ENCODE data around the gene NPAP1. TPM values are rescaled to one million over a fixed set of nuclear protein-coding genes. Genes with fewer than 3 reads are reported as not detected.

Gene NPAP1, protein sequence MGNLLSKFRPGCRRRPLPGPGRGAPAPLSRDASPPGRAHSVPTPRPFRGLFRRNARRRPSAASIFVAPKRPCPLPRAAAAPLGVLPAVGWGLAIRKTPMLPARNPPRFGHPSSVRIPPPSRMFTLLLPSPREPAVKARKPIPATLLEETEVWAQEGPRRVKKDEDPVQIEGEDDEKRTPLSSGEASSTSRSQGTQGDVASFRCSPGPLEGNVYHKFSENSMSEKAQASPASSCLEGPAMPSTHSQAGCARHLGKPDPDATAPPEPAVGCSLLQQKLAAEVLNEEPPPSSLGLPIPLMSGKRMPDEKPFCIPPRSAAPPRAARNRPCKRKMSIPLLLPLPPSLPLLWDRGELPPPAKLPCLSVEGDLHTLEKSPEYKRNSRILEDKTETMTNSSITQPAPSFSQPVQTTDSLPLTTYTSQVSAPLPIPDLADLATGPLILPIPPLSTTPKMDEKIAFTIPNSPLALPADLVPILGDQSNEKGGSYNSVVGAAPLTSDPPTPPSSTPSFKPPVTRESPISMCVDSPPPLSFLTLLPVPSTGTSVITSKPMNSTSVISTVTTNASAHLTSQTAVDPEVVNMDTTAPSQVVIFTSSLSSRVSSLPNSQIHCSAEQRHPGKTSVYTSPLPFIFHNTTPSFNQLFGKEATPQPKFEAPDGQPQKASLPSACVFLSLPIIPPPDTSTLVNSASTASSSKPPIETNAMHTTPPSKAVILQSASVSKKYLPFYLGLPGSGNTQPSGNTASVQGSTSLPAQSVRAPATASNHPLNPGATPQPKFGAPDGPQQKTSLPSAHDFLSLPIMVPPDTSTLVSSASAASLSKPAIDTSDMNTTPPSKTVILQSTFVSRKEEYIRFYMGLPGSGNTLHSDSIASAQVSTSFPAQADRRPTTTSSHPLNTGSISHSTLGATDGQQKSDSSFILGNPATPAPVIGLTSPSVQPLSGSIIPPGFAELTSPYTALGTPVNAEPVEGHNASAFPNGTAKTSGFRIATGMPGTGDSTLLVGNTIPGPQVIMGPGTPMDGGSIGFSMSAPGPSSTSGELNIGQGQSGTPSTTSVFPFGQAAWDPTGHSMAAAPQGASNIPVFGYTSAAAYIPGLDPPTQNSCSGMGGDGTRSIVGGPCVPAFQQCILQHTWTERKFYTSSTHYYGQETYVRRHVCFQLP
- total RNA-seq (not detected in 2 replicates), polyA plus RNA-seq (not detected in 2 replicates), polyA minus RNA-seq (not detected in 2 replicates), Bru-seq, nascent RNA (not detected), BruChase-seq, experiment 1, labeled RNA remaining after a 6-hour chase (not detected), BruChase-seq, experiment 2, labeled RNA remaining after a 2-hour chase (not detected)
- polyA plus RNA-seq (2011; cell fraction: cytosol; rRNA removed): not detected in 2 replicates
- polyA plus RNA-seq (2011; cell fraction: nucleus; rRNA removed): not detected in 2 replicates
- polyA plus RNA-seq (2012): not detected in 2 replicates
- polyA minus RNA-seq (2011; cell fraction: cytosol; rRNA and poly(A)+ RNA removed): not detected
- not detected in 2 replicates for polyA minus RNA-seq (2011; cell fraction: nucleus; rRNA and poly(A)+ RNA removed)
- long read RNA-seq: 0 reads

DNA sequence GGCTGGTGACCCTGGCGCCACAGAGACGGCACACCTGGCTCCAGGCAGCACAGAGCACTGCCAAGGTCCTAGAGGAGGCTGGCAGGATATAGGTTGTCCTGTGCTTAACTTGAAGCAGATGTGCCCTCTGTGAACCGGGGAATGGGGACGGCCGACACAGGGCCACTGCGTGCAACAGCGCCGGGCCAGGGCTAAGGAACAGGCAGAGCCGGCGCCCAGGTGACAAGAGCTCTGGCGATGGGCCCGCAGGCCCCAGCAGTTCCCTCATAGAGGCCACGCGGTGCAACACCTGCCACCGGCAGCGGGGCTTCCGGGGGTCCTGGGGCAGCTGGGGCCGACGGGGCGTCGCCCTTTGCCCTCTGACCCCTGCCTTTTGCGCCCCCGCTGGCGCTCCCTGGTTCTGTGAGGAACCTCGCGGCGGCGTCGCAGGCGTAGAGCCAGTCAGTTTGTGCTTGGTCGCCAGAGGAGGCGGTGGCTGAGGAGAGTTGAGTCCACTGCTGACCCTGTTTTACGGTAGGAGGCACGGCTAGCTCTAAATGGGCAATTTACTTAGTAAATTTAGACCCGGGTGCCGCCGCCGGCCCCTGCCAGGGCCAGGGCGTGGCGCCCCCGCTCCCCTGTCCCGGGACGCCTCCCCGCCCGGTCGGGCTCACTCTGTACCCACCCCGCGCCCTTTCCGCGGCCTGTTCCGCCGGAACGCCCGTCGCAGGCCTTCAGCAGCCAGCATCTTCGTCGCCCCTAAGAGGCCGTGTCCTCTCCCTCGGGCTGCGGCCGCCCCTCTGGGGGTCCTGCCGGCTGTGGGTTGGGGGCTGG, at the start of gene NPAP1:
Gene NPAP1 (plus strand): TSS at position 444 of the 813 bp plus-strand sequence. CDS start 93 bp downstream, at position 537.
- POLR2A ChIA-PET: no interaction called here
- H3K9ac ChIP-seq (replicated peaks; ENCODE audit: extremely low read depth, insufficient read depth, low read length): no peak within 1 kb of the TSS
- H3K4me2 ChIP-seq (ENCODE audit: insufficient read depth, low read length): no peak within 1 kb of the TSS
- H3K4me3 ChIP-seq (replicated peaks in 1 of 3; ENCODE audit: insufficient read depth in 1 of 3, low read depth in 1 of 3, low read length in 3 of 3): no peak within 1 kb of the TSS
- H3K9me1 ChIP-seq (replicated peaks; ENCODE audit: control insufficient read depth, extremely low read depth, insufficient read depth, low read length): no peaks in the 10 kb centered on the region
- FAIRE-seq: no peak
- H4K20me1 ChIP-seq (replicated peaks; ENCODE audit: control insufficient read depth, extremely low read depth, insufficient read depth, low read length): no peaks in the 10 kb centered on the region
- no peak for TF ChIP-seq FOS (IDR thresholded peaks at IDR 0.05; ENCODE audit: borderline replicate concordance, insufficient read depth, low read length)
- no peak for TF ChIP-seq POLR2A (IDR thresholded peaks at IDR 0.05; ENCODE audit: low read depth, low read length)
- no peak for TF ChIP-seq JUN (IDR thresholded peaks at IDR 0.05; ENCODE audit: borderline replicate concordance, insufficient read depth, insufficient read length, low read depth)
- TF ChIP-seq MYC (IDR thresholded peaks at IDR 0.05; ENCODE audit: low read depth, low read length): no peak
- TF ChIP-seq POLR2AphosphoS5 (IDR thresholded peaks at IDR 0.05; ENCODE audit: insufficient read depth, low read depth, low read length): no peak
- TF ChIP-seq GATA2 (IDR thresholded peaks at IDR 0.05; ENCODE audit: insufficient read depth, insufficient read length, low read depth, low read length): no peak
- TF ChIP-seq EZH2 (IDR thresholded peaks at IDR 0.05; ENCODE audit: borderline replicate concordance, low read depth, low read length, severe bottlenecking): no peak
- TF ChIP-seq, protein P1, sequence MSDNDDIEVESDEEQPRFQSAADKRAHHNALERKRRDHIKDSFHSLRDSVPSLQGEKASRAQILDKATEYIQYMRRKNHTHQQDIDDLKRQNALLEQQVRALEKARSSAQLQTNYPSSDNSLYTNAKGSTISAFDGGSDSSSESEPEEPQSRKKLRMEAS (IDR thresholded peaks at IDR 0.05; ENCODE audit: insufficient read depth, insufficient read length): no peak
- TF ChIP-seq, protein P2, sequence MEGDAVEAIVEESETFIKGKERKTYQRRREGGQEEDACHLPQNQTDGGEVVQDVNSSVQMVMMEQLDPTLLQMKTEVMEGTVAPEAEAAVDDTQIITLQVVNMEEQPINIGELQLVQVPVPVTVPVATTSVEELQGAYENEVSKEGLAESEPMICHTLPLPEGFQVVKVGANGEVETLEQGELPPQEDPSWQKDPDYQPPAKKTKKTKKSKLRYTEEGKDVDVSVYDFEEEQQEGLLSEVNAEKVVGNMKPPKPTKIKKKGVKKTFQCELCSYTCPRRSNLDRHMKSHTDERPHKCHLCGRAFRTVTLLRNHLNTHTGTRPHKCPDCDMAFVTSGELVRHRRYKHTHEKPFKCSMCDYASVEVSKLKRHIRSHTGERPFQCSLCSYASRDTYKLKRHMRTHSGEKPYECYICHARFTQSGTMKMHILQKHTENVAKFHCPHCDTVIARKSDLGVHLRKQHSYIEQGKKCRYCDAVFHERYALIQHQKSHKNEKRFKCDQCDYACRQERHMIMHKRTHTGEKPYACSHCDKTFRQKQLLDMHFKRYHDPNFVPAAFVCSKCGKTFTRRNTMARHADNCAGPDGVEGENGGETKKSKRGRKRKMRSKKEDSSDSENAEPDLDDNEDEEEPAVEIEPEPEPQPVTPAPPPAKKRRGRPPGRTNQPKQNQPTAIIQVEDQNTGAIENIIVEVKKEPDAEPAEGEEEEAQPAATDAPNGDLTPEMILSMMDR (IDR thresholded peaks at IDR 0.05; ENCODE audit: extremely low read depth in 1 of 2, insufficient read depth in 1 of 2, low read depth in 1 of 2, low read length in 2 of 2): no peak
- no peak within 1 kb of the TSS for H3K27ac ChIP-seq (ENCODE audit: insufficient read depth, low read depth, low read length)
- H3K9me3 ChIP-seq (replicated peaks; ENCODE audit: control insufficient read depth, insufficient read depth, low read length): no peaks in the 10 kb centered on the region
- H3K27me3 ChIP-seq (ENCODE audit: control insufficient read depth in 2 of 2, insufficient read depth in 2 of 2, low read length in 2 of 2): no peaks in the 10 kb centered on the region
- H2AFZ ChIP-seq (ENCODE audit: low read depth, low read length): no peak within 1 kb of the TSS
- dilution Hi-C loops (cut with MboI; ENCODE audit: extremely low pct_ligation_motif_present, low sequenced_read_pairs): no loop called here
- BruUV-seq (replicated peaks): no TSS peak
- no peak for DNase-seq (ENCODE audit: low read depth, low spot score)
- CTCF ChIA-PET: no interaction called here
- intact Hi-C loops (cut with micrococcal nuclease): no loop called here
- no peaks in the 10 kb centered on the region for H3K4me1 ChIP-seq (ENCODE audit: control insufficient read depth, extremely low read depth, insufficient read depth, low read length)
- no peaks in the 10 kb centered on the region for H3K79me2 ChIP-seq (ENCODE audit: control insufficient read depth, insufficient read depth, low read length)
- no peaks in the 10 kb centered on the region for H3K36me3 ChIP-seq (ENCODE audit: control insufficient read depth in 2 of 2, extremely low read depth in 1 of 2, insufficient read depth in 2 of 2, low read length in 2 of 2)
